Mammary epithelial cell (primary cell): ENCODE results near the gene WNT11.

ENCODE experiments used
- CTCF ChIP-seq, 2 donors: IDR thresholded peaks in 1 of 2; conservative IDR thresholded peaks in 1 of 2; 2 replicates each; pipeline ENCODE4 v1.5.1; 2011 to 2012; ENCODE audit warnings: inconsistent platforms in 2 of 2, low read length in 2 of 2, mild to moderate bottlenecking in 2 of 2, control low read depth in 1 of 2, low read depth in 1 of 2; ENCODE audit not compliant: insufficient read depth in 1 of 2; ENCODE audit errors: extremely low read depth in 1 of 2
- EZH2 ChIP-seq: IDR thresholded peaks from 2 replicates; pipeline ENCODE4 v1.6.1; 2012; ENCODE audit warnings: low read length, inconsistent platforms, borderline replicate concordance

GRCh38 chr11:76212086-76213035 is 6.1 kb upstream of the WNT11 start:
- no peak for TF ChIP-seq CTCF (conservative IDR thresholded peaks at IDR 0.05 in 1 of 2, IDR thresholded peaks at IDR 0.05 in 1 of 2; ENCODE audit: extremely low read depth in 1 of 2, insufficient read depth in 1 of 2, low read depth in 1 of 2, low read length in 2 of 2)
- no peak for TF ChIP-seq EZH2
